Choroid plexus epithelial cell (primary cell): ENCODE data around the gene MSL3B.
A peak's percentile ranks its signal among the peaks of the same experiment; 100 is the strongest.

Experiments used
- DNase-seq: peaks from one replicate; pipeline ENCODE4 v3.0.0-alpha.2; 2010; ENCODE audit warnings: low read depth
- H3K4me3 ChIP-seq: 2 replicates; pipeline ENCODE4 v1.5.1; 2011; ENCODE audit warnings: low read depth, mild to moderate bottlenecking, control low read depth, low read length, moderate library complexity
- TF ChIP-seq, protein P1 (sequence below): conservative IDR thresholded peaks from 2 replicates; pipeline ENCODE4 v1.5.1; 2011; ENCODE audit warnings: low read depth, mild to moderate bottlenecking, control low read depth, inconsistent platforms, low read length, moderate library complexity

MSL3B gene

DNA sequence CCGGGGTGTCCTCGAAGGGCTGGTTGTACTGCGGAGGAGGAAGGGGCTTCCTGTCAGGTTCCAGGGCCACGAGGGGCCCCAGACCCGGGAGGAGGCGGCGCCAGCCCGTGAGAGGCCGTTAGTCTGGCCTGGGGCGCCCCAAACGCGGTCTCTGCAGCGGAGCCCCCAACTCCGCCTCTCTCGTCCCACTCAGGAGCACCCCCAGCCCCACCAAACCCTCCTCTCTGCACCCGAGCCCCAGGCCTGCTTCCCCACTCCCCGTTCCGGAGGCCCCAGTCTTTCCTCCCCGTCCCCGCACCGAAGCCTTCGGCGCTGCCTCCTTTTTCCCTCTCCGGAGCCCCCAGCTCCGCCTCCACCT, 14.3 kb downstream of the MSL3B start:
- TF ChIP-seq, protein P1, sequence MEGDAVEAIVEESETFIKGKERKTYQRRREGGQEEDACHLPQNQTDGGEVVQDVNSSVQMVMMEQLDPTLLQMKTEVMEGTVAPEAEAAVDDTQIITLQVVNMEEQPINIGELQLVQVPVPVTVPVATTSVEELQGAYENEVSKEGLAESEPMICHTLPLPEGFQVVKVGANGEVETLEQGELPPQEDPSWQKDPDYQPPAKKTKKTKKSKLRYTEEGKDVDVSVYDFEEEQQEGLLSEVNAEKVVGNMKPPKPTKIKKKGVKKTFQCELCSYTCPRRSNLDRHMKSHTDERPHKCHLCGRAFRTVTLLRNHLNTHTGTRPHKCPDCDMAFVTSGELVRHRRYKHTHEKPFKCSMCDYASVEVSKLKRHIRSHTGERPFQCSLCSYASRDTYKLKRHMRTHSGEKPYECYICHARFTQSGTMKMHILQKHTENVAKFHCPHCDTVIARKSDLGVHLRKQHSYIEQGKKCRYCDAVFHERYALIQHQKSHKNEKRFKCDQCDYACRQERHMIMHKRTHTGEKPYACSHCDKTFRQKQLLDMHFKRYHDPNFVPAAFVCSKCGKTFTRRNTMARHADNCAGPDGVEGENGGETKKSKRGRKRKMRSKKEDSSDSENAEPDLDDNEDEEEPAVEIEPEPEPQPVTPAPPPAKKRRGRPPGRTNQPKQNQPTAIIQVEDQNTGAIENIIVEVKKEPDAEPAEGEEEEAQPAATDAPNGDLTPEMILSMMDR = no peak
- peak overlapping the region; percentile 96 for H3K4me3 ChIP-seq
- no peak for DNase-seq

DNA sequence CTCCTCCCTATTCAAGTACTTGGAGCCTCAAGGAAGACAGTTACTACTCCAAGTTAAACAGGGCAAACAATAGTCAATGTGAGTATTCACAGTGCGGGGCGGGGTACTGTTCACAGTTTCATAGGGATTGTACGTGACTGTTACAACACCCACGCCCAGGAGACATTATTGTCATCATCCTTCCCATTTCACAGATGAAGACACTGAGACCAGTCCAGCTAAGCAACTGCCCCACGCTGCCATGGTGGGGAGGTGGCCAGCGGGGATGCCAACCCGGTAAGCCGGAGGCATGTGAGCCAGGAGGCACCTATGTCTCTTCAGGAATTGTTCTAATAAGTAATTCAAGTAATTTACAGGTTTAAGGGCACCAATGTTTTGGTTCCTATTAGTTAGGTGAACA, 14.8 kb downstream of the MSL3B start:
- peak overlapping the region; percentile 96 for H3K4me3 ChIP-seq
- TF ChIP-seq, protein P1 = no peak
- DNase-seq = no peak

DNA sequence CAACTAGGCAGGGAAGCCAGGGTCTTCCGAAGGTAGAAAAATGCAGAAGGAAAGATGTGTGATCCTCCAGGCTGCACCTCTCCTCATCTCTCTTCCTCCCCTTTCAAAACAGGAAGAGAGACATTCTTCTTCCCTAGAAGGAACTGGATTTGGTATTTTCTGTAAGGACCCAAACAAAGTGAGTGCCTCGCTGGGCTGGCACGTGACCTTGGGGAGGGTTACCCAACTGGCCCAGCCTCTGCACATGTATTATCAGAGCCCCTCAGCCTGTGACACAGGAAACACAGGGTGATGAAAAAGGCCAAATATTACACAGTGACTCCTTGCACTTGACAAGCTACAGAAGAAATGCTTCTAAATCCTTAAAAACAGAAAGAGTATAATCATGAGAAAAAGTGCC, 16.1 kb downstream of the MSL3B start:
- no peak for DNase-seq
- TF ChIP-seq, protein P1 = no peak

DNA sequence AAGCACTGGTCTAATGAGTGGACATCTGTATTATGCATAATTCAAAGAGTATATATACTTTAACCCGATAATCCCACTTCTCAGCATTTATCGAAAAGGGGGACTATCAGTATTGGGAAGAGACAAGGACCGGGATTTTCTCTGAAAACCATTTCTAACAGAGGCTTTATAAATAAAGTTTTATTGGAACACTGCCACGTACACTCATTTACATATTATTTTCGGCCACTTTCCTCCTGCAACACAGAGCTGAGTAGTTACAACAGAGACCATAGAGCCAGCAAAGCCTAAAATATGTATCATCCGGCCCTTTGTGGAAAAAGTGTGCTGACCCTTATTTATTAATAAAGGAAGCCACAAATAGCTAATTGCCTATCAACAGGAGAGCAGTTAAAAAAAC, 17.0 kb downstream of the MSL3B start:
- no peak overlapping the region for H3K4me3 ChIP-seq
- DNase-seq = no peak
- TF ChIP-seq, protein P1 = no peak

More for the DNA sequence above, 16.1 kb downstream of the MSL3B start:
- H3K4me3 ChIP-seq = no peak overlapping the region

DNA sequence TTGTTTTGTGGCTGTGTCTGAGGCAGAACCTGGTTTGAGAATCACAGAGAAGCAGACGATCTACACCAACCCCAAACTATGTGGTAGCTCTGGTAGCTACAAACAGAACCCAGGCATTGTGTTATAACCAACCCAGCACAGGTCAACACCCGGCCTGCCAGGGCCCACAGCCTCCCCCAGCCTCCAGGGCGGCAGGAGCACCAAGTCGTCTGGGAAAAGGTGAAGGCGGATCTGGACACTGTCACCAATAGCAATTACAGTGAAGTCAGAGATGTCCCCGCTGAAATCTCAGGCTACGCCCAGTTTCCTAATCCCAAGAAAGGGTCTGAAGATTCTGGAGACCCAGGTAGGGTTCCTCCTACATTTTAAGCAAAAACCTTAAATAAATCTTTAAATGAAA, 17.4 kb downstream of the MSL3B start:
- no peak overlapping the region for H3K4me3 ChIP-seq
- TF ChIP-seq, protein P1 = no peak
- DNase-seq = no peak

DNA sequence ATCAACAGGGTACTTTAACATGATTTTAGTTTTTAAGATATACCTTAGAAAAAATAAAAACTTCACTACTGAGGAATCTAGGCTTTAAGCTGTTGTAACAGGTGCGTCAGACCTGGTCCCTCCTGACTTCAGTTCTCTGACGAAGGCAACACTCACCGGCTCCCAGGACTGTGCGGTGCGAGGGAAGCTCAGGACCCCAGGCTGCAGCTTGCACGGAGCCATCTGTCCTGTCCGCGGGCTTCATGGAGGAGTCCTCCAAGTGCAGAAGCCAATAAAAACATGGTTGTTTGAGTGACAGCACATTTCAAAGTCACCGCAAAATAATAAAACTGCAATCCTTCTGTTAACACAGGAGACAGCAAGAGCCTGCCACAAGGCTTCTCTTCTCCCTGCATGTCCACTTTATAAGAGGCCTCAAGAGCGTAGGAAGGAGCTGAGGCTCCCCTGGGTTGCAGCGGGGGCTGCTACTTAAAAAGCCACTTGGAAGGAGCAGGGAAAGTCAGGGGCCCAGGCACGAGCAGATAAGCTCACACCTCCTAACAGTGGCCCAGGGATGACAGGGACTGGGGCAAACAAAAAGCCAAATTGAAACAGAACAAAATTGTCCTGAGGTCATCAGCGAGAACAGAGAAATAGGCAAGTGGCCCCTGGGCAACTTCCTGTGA, 18.4 kb downstream of the MSL3B start:
- DNase-seq = no peak
- TF ChIP-seq, protein P1 = no peak
- H3K4me3 ChIP-seq = no peak overlapping the region

DNA sequence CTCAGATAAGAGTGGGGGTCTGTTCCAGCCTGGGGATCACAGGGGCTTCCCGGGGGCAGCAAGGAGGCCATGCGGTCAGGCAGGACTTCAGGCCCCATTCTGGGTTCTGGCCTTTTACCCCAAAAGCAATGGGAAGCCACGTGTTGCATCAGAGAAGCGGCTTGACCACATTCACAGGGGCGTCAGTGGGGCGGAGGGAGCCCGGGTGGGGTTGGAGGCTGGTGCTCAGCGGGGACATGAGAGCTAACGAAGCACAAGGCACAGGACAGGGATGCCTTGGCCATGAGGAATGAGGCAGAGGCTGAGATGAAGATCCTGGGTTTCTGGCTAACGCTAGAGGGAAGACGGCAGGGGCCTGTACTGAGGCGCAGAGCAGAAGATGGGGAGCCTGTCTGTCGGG, 19.9 kb downstream of the MSL3B start:
- DNase-seq = no peak
- TF ChIP-seq, protein P1 = no peak

More for the DNA sequence above, 19.9 kb downstream of the MSL3B start:
- H3K4me3 ChIP-seq = no peak overlapping the region
